RCC 7860 (cell line): ENCODE data around the gene ADARB1.
"Not testable (repeated sequence)": the region's sequence is repeated elsewhere in the genome, so short reads cannot be mapped to it uniquely, and the experiment has no call there.

Source experiments
- DNase-seq: peaks from one replicate; pipeline ENCODE4 v3.0.0-alpha.2; 2015; ENCODE audit warnings: low spot score
- FAIRE-seq: peaks from 2 replicates; lab custom pipeline; 2012; peaks lifted over from hg19 to GRCh38; lab: Jason Lieb, UNC

ADARB1 gene

GRCh38 chr21:45074048-45074817 lies at the start of gene ADARB1:
TSS of gene ADARB1 (plus strand) at chr21:45074580. CDS start at chr21:45171657, 97,077 bp downstream.
- peak; percentile 26 for DNase-seq
- no peak for FAIRE-seq

GRCh38 chr21:45026066-45026745 lies 48.2 kb upstream of the ADARB1 start:
- DNase-seq: no peak

GRCh38 chr21:45026826-45027225 lies 47.6 kb upstream of the ADARB1 start:
- no peak for FAIRE-seq

More at GRCh38 chr21:45026066-45026745, 48.2 kb upstream of the ADARB1 start:
- no peak for FAIRE-seq

GRCh38 chr21:45027241-45028196 lies 46.9 kb upstream of the ADARB1 start:
- DNase-seq (no peak), FAIRE-seq (no peak)

More at GRCh38 chr21:45026826-45027225, 47.6 kb upstream of the ADARB1 start:
- no peak for DNase-seq

- not testable (repeated sequence) for DNase-seq, FAIRE-seq
Observed at GRCh38 chr21:45028645-45029044, 45.7 kb upstream of the ADARB1 start.

GRCh38 chr21:45029298-45029947 lies 45.0 kb upstream of the ADARB1 start:
- FAIRE-seq: no peak

GRCh38 chr21:45029948-45030681 lies 44.3 kb upstream of the ADARB1 start:
- no peak for DNase-seq
- no peak for FAIRE-seq

More at GRCh38 chr21:45029298-45029947, 45.0 kb upstream of the ADARB1 start:
- no peak for DNase-seq

- DNase-seq (no peak), FAIRE-seq (no peak)
Observed at GRCh38 chr21:45030682-45031570, 43.5 kb upstream of the ADARB1 start.

GRCh38 chr21:45031571-45032191 lies 42.7 kb upstream of the ADARB1 start:
- DNase-seq: no peak
- no peak for FAIRE-seq

- DNase-seq (no peak), FAIRE-seq (no peak)
Observed at GRCh38 chr21:45032332-45032731, 42.0 kb upstream of the ADARB1 start.

GRCh38 chr21:45032977-45033710 lies 41.2 kb upstream of the ADARB1 start:
- no peak for FAIRE-seq
- DNase-seq: no peak

GRCh38 chr21:45033791-45034555 lies 40.4 kb upstream of the ADARB1 start:
- no peak for DNase-seq
- FAIRE-seq: no peak

GRCh38 chr21:45034556-45035476 lies 39.6 kb upstream of the ADARB1 start:
- DNase-seq (no peak), FAIRE-seq (no peak)

GRCh38 chr21:45035477-45035848 lies 38.9 kb upstream of the ADARB1 start:
- DNase-seq: no peak
- no peak for FAIRE-seq

GRCh38 chr21:45036630-45037029 lies 37.8 kb upstream of the ADARB1 start:
- FAIRE-seq (no peak), DNase-seq (no peak)

GRCh38 chr21:45037986-45038385 lies 36.4 kb upstream of the ADARB1 start:
- DNase-seq (no peak), FAIRE-seq (no peak)
